Stimulated activated CD4-positive, alpha-beta T cell treated with anti-CD3 and anti-CD28 coated beads, Interleukin-2, amount 100 ng/mL, for 4 hours (primary cell): ENCODE results near the gene OSTC.
"Not testable (repeated sequence)": the region's sequence is repeated elsewhere in the genome, so short reads cannot be mapped to it uniquely, and the experiment has no call there.

Experiments used
- DNase-seq: peaks from one replicate; pipeline ENCODE4 v3.0.0-alpha.2; 2020; ENCODE audit warnings: low read depth

Gene OSTC

DNA sequence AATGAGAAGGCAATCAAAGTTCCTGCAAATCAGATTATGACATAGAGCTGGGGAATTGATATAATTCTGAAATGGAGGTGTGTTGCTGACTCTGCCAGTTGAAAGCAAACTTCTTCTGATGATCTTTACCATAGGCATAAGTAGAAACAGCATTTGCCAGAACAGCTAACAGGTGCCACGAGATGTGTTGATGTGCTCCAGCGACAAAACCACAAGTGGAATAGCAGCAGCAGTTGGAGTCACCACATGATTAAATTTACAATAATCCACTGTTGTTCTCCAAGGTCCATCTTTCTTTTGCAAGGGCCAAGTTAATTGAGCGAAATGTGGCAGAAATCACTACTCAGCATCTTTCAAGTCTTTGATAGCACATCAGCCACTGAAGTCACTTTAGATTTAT, 3.7 kb upstream of the OSTC start:
- no peak for DNase-seq

DNA sequence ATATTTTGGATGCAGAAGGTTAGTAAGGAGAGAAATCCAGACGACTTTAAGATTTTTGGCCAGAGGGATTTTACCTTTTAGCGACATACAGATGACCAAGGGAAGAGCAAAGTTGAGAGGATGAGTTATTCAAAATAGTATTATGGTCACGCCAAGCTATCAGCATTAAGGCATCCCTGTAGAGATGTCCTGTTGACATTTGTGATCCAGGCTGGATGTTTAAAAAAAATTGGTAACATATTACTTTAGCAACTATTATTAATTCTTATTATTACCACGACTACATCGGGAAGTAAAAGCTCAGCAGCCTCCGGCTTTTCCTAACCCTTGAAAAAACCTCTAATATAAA, 562 bp upstream of the OSTC start:
- no peak for DNase-seq

DNA sequence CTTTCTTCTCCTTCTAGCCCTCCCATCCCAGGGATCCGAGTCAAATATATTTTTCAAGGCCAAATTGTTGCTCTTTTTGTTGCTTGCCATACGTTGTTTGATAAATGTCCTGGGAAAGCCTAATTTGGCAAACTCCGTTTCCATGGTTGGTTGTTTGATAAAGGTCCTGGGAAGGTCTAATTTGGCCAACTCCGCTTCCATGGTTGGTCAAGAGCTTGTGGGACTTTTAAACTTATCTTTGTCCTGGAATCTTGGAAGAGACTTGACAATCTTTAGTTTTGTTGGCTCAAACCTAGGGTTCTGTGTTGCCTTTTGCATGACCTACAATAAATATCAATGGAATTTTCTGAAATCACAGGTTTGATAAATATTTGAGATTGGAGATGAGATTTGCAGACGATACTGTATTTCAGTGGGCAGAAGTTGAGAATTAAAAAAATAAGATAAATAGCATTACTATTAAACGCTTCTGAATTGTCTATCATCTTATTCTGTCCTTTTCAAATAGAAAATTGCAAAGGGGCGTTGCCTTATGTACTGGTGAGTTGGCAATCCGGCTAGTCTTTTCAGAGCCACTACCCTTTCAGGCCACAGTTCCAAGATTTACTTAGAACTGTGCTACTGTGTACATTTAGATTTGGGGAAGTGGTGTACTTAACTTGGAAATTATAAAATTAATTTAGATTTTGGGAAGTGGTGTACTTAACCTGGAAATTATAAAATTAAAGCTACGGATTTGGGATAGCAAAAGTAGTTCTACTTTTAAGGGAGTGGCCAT, 804 bp downstream of the OSTC start:
- DNase-seq, result no peak

DNA sequence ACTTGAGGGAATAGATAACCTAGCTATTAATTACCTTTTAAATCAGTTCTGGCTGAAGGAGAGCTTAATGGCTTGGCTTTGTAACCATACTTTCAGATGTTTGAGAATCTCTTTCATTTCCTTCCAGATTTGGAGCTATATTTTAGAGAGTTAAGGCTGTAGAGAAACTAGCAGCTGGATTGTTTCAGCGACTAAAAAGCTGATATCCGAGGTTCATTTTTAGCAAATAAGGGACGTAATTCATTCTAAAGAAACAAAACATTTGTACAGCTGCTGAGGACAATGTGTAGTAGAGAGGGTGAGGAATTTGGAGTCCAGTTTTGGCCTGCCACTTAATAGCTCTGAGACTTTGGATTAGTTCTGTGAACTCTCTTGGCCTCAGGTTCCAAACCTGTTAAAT, 12.2 kb downstream of the OSTC start:
- no peak for DNase-seq

DNA sequence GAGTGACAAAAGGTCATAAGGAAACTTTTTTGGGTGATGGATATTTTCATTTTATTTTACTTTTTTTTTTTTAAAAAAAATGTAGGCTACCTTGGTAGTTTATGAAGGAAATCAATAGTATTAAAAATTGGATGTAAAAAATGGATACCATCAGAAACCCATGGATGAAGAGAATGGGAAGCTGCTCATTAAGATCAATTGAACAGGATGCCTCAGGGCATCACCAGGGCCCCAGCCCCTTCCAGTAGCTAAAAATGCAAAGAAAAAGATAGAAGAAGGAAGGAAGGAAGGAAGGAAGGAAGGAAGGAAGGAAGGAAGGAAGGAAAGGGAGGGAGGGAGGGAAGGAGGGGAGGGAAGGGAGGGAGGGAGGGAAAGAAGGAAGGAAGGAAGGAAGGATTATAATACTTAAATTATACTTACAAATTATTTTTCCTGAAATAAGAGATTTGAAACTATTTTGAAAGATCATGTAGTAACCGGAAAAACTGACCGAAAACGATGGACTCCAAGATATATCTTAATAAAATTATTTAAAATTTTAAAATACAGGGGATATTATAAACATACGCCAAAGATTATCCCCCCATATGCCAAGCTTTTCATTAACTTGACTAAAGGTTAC, 24.1 kb downstream of the OSTC start:
- DNase-seq, result no peak

- DNase-seq, result no peak
These were observed 31.0 kb downstream of the OSTC start for GRCh38 chr4:108681321-108681809.

DNA sequence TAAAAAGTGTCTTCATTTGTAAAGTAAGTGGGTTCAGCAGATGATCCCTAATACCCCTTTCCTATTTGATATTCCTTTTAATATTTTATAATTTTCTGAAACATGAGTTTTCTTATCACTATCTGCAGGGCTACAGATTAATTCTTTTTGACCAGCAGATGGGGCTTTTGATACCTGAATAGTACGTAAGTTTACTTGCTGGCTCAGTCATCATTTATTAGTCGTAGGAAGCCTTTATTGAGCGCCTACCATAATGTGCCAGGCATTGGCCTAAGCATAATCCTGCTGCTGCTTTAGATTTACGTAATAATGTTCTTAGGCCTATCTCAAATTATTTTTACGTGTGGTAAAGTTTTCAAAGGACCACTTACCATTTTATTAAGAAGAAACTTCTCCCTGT, 33.1 kb downstream of the OSTC start:
- no peak for DNase-seq

GRCh38 chr4:108685036-108685686, 34.8 kb downstream of the OSTC start:
- DNase-seq, result no peak

DNA sequence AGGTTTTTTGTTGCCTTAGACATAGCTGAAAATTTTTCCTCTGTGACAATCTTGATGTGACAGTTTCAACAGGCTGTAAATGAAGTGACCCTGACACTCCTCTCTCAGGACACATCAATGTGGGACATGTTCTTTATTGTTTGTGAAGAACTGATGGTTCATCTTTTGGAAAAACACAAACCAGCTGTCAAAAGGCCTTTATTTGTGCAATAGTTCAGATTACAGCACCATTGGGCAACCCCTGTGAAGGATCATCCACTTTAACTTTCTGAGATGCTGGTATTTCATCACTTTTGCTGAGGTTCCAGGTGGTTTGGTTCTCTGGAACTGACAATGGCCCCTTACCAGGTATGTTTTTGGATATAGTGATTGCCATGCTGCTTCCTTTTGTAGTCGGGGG, 40.3 kb downstream of the OSTC start:
- DNase-seq, result no peak

GRCh38 chr4:108693211-108693610, 42.8 kb downstream of the OSTC start:
- DNase-seq, result no peak

GRCh38 chr4:108693819-108694218, 43.4 kb downstream of the OSTC start:
- DNase-seq, result no peak

GRCh38 chr4:108694423-108694822, 44.0 kb downstream of the OSTC start:
- no peak for DNase-seq

DNA sequence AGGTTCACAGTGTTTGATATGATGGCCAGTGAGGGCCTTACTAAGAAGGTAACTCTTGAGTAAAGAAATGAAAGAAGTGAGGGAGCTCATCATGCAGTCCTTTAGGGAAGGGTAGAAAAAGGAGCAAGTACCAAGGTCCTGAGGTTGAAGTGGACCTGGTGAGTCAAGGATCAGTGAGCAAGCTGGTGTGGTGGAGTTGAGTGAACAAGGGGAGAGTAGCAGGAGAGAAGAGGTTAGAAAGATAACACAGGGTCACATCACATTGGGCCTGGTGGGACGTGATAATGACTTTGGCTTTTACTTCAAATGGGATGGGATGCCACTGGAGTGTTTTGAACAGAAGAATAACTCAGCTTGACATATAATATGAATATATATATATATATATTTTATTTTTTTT, 44.7 kb downstream of the OSTC start:
- DNase-seq, result no peak

DNA sequence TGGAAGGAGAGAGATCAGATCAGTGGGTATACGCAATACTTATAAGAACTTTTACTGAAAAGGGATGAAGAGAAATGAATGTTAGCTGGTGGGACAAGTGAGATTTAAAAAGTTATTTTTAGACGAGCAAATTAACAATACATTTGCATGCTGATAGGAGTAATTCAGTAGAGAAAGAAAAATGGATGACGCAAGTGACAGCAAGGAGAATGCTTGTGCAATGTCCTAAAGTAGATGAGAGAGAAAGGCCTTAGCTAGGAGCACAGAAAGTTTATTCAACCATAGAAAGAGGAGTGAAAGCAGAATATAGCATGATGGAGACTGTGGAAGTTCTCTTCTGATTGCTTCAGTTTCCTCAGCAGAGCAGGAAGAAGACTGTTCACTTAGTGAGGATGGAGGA, 45.8 kb downstream of the OSTC start:
- no peak for DNase-seq

GRCh38 chr4:108700081-108700757, 49.8 kb downstream of the OSTC start:
- no peak for DNase-seq

DNA sequence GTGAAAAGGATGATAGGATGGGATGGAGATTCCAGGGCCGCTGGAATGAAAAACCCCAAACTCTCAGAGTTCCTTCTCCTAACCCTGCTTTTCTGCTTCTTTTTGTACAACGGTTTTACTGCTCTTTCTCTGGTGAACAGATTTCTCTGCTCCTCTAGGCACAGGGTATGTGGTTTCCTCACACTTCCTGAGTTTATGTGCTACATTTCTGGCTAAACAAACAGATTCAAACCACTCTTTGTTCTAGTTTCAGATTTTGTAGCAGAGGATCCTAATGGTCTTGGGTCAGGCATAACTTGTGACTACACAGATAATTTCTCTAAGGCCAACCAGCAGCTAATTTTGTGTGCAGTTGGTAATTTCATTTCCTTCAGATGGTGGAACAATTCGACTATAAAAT, 52.6 kb downstream of the OSTC start:
- DNase-seq, result no peak

DNA sequence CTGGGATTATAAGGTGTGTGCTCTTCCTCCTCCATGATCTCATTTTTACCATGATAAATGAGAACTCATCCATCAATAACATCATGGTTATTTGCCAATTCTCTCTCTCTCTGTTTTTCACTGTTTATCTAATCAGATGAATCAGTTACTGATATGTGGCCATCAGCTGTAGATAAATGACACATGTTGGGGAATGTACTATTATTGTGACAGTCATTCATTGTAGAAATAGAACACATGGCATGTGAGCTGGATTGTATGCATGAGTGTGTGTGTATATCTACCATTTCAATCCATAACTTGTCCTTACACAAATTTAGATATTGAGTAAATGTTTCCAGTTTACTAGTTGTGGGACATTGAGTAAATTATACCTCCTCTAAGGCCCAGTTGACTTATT, 53.0 kb downstream of the OSTC start:
- no peak for DNase-seq

DNA sequence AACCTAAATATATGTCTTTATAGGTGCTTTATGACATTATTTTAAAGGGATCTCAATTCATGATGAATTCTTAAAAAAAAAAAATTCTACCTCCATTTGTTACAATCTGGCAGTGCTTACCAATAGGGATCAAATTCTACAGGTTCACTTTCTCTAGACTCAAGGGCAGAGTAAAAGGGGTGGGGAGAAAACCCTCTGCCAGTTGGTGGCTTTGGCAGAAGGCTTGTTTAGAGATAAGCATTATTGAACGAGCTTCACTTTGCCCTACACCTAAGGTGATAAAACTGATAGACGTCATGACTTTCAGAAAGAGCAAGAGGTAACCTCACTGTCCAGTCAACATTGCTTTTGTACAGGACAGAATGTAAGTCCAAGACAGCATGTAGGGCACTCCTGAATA, 53.6 kb downstream of the OSTC start:
- DNase-seq, result no peak

DNA sequence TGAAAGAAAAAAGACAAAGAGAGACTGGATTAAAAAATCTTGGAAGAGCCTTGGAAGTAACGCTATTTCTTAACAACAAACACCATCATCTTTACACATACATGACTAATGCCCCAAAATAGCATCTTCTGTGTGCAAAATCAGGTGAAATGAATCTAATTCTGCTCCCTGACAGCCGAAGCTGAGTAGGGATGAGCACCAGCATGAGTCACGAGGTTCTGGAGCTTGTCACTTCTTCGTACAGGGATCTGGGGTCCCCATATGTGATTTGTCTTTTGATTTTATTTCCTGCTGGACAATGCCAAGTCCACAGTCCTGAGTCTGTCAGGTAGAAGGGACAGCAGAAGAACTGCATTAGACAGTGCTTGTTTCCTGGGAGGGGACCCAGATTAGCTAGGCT, 55.9 kb downstream of the OSTC start:
- no peak for DNase-seq

- DNase-seq, result no peak
These were observed 58.8 kb downstream of the OSTC start for GRCh38 chr4:108709234-108709633.

- no peak for DNase-seq
These were observed 59.3 kb downstream of the OSTC start for GRCh38 chr4:108709722-108710121.

GRCh38 chr4:108710578-108710977, 60.2 kb downstream of the OSTC start:
- not testable (repeated sequence) for DNase-seq

- DNase-seq, result no peak
These were observed 64.5 kb downstream of the OSTC start for GRCh38 chr4:108714880-108715279.
